HFFc6 (cell line): ENCODE results near the gene IL1R2. TPM values are rescaled to one million over a fixed set of nuclear protein-coding genes. Genes with fewer than 3 reads are reported as not detected.

Experiments
- DNase-seq: peaks from one replicate; pipeline ENCODE4 v3.0.0-alpha.2; 2018
- H3K27ac Mint-ChIP-seq: 2 replicates; pipeline ENCODE4 v1.8.0; 2020; ENCODE audit warnings: mild to moderate bottlenecking, mixed read lengths
- H3K27me3 Mint-ChIP-seq: 2 replicates; pipeline ENCODE4 v1.8.0; 2021; ENCODE audit warnings: mild to moderate bottlenecking, moderate library complexity, mixed read lengths; ENCODE audit not compliant: insufficient read depth
- H3K36me3 Mint-ChIP-seq: 2 replicates; pipeline ENCODE4 v1.8.0; 2021; ENCODE audit warnings: low read depth, mixed read lengths
- H3K4me1 Mint-ChIP-seq: 2 replicates; pipeline ENCODE4 v1.8.0; 2020; ENCODE audit warnings: low read depth, mixed read lengths
- H3K4me3 Mint-ChIP-seq: 2 replicates; pipeline ENCODE4 v1.8.0; 2020; ENCODE audit warnings: mild to moderate bottlenecking, moderate library complexity, mixed read lengths
- H3K9me3 Mint-ChIP-seq: 2 replicates; pipeline ENCODE4 v1.8.0; 2020; ENCODE audit warnings: mild to moderate bottlenecking, mixed read lengths
- total RNA-seq, 6 experiments: library from RNA; stranded (reverse); fragmentation: NEBNext Ultra II Directional; extraction: Animal tissue kit (Norgen Biotek cat#: 25700); gene quantifications; 2 replicates in 1 of 6; 3 replicates in 5 of 6; pipeline ENCODE4 v1.2.3, GENCODE V29; 2021
- TF ChIP-seq, protein P1 (sequence below): fragments of 200-600 bp; sonication (generic); IDR thresholded peaks from 2 replicates; pipeline ENCODE4 v1.5.0; 2021; ENCODE audit warnings: antibody characterized with exemption, mild to moderate bottlenecking

The IL1R2 gene
- total RNA-seq, 6 experiments from 2014 or later = 0.25 to 0.36 TPM; not detected in 4

DNA sequence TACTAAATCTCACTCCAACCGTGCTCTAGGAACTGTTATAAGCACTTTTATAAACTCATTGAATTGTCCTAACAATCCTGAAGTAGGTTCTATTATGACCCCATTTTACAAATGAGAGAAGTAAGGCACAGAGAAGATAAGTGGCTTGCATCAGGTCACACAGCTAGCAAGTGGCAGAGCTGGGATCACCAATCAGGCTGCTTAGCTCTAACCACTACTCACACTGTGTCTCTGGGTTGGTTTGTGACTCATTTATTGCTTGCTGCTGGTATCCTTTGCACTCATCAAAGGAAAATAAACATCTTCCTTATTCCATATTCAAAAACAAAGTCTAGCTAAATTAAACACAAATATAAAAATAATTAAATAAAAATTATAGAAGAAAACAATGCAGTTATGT is 42.5 kb upstream of the IL1R2 start:
- Mint-ChIP-seq H3K27ac (no peak overlapping the region), H3K9me3 (no peaks in the 10 kb centered on the region), H3K4me1 (no peaks in the 10 kb centered on the region), H3K4me3 (no peak overlapping the region), H3K36me3 (no peaks in the 10 kb centered on the region), H3K27me3 (peaks cover 15% of the 10 kb centered on the region)
- DNase-seq = no peak
- TF ChIP-seq, protein P1, sequence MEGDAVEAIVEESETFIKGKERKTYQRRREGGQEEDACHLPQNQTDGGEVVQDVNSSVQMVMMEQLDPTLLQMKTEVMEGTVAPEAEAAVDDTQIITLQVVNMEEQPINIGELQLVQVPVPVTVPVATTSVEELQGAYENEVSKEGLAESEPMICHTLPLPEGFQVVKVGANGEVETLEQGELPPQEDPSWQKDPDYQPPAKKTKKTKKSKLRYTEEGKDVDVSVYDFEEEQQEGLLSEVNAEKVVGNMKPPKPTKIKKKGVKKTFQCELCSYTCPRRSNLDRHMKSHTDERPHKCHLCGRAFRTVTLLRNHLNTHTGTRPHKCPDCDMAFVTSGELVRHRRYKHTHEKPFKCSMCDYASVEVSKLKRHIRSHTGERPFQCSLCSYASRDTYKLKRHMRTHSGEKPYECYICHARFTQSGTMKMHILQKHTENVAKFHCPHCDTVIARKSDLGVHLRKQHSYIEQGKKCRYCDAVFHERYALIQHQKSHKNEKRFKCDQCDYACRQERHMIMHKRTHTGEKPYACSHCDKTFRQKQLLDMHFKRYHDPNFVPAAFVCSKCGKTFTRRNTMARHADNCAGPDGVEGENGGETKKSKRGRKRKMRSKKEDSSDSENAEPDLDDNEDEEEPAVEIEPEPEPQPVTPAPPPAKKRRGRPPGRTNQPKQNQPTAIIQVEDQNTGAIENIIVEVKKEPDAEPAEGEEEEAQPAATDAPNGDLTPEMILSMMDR = no peak

DNA sequence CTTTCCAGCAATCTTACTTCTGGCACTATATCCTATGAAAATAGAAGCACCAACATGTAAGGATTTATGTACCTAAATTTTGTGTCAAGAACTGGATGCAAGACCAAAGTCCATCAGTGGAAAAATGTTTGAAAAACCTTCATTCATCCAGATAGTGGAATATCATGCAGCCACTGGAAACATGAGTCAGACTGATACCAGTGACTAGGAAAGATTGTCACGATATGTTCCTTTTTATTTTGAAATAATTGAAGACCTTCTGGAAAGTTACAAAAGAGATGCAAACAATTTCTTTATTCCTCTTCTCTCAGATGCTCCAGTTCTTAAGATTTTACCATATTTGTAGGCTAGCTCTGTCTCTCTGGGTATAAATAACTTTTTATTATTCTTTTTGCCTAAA is 40.5 kb upstream of the IL1R2 start:
- no peak overlapping the region for H3K27ac Mint-ChIP-seq
- no peaks in the 10 kb centered on the region for H3K36me3 Mint-ChIP-seq
- no peak for DNase-seq
- H3K4me3 Mint-ChIP-seq = no peak overlapping the region
- H3K27me3 Mint-ChIP-seq = peaks cover 14% of the 10 kb centered on the region
- no peaks in the 10 kb centered on the region for H3K9me3 Mint-ChIP-seq
- TF ChIP-seq, protein P1 = no peak
- H3K4me1 Mint-ChIP-seq = no peaks in the 10 kb centered on the region

DNA sequence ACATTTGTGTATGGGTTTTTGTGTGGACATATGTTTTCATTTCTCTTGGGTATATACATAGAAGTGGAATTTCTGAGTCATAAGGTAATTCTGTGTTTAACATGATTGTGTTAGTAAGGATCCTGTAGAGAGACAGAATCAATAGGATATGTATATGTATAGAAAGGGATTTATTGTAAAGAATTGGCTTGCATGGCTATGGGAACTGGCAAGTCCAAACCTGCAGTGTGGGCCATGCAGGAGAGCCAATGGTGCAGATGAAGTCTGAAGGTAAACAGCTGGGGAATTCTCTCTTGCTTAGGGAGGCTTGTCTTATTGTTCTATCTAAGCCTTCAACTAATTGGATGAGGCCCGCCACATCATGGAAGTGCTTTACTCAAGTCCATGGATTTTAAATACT is 39.2 kb upstream of the IL1R2 start:
- Mint-ChIP-seq H3K36me3 (no peaks in the 10 kb centered on the region), H3K4me1 (no peaks in the 10 kb centered on the region), H3K4me3 (no peak overlapping the region), H3K9me3 (no peaks in the 10 kb centered on the region), H3K27me3 (peaks cover 10% of the 10 kb centered on the region), H3K27ac (no peak overlapping the region)
- TF ChIP-seq, protein P1 = no peak
- DNase-seq = no peak

DNA sequence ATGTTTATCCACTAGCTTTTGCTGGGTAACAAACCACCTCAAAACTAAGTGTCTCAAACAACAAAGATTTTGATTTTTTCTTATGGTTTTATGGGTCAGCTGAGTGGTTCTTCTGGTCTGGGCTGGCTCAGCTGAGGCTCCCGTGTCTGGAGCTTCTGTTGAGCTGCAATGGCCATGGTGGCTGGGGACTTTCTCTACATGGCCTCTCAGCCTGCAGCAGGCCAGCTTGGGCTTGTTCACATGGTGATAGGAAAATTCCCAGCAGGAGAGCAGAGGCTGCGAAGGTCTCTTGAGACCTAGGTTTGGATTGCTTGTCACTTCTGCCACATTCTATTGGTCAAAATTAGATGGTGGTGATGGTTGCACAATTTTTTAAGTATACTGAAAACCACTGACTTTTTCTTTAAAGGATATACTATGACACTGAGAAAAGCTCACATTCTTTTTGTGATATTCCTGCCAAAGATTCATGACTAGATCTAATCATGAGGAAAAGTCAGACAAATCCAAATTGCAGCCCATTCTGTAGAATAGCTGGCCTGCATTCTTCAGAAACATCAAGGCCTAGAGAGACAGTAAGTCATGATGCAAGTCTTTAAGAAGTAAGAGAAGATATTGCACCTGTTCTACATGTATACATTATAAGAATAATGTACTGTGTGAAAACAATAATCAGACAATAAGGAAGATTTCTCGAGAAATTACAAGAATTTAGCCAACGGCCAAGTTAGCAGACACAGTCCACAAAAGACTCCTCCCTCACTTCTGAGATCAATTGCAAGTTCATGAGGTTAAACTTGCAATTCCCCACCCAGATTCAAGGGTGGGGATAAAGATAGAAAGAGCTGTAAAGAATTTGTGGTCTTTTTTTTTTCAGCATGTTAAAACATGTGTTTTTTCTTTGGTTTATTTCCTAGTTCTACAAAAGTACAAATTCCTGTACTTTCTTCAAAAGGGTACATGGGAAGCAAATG is 35.0 kb upstream of the IL1R2 start:
- H3K36me3 Mint-ChIP-seq = no peaks in the 10 kb centered on the region
- H3K27me3 Mint-ChIP-seq = peaks cover 12% of the 10 kb centered on the region
- no peak overlapping the region for H3K27ac Mint-ChIP-seq
- H3K4me1 Mint-ChIP-seq = peaks cover 14% of the 10 kb centered on the region
- no peak overlapping the region for H3K4me3 Mint-ChIP-seq
- TF ChIP-seq, protein P1 = no peak
- H3K9me3 Mint-ChIP-seq = peaks cover 4% of the 10 kb centered on the region; the same call in 1 of the 2 replicates
- DNase-seq = no peak

DNA sequence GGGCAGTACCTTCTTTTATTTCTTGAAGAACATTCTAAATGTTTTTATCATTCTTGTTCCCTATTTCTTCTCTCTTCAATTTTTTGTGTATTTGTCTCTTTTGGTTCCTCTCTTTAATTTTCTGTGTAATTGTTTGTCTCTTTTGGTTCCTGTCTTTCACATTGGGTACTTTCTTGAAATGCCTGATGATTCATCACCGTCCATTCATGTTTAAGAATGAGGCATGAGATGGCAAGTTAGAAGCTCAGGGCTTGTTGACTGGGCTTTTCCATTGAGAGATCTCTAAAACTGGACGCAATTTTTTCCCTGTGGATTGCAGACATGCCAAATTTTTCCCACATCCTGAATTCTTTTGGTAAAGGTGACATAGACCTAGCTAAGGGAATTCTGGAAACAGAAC is 33.7 kb upstream of the IL1R2 start:
- Mint-ChIP-seq H3K9me3 (peaks cover 4% of the 10 kb centered on the region; the same call in 1 of the 2 replicates), H3K36me3 (no peaks in the 10 kb centered on the region), H3K27ac (no peak overlapping the region), H3K27me3 (peaks cover 10% of the 10 kb centered on the region), H3K4me1 (peaks cover 14% of the 10 kb centered on the region), H3K4me3 (no peak overlapping the region)
- TF ChIP-seq, protein P1 = no peak
- no peak for DNase-seq
